NK-92 (cell line): Measurements from ENCODE around the gene CISD3.

Source experiments
- DNase-seq: peaks from one replicate; lab custom pipeline; 2025; ENCODE audit not compliant: unreplicated experiment; lab: John Stamatoyannopoulos, UW

The CISD3 gene

GRCh38 chr17:38742411-38743308, 12.5 kb downstream of the CISD3 start:
- no peak for DNase-seq

GRCh38 chr17:38743556-38744171, 13.5 kb downstream of the CISD3 start:
- no peak for DNase-seq

- DNase-seq = no peak
Observed at GRCh38 chr17:38745545-38745944, 15.4 kb downstream of the CISD3 start.

GRCh38 chr17:38746004-38746848, 16.1 kb downstream of the CISD3 start:
- DNase-seq = no peak

GRCh38 chr17:38746849-38747462, 16.8 kb downstream of the CISD3 start:
- DNase-seq = no peak

GRCh38 chr17:38747463-38748148, 17.5 kb downstream of the CISD3 start:
- no peak for DNase-seq

GRCh38 chr17:38748149-38748891, 18.2 kb downstream of the CISD3 start, which contains the start of gene PCGF2:
Gene PCGF2, minus strand, starts transcription at chr17:38748336. Its CDS starts 7,934 bp downstream, at chr17:38740402.
- DNase-seq = no peak

- DNase-seq = no peak
Observed at GRCh38 chr17:38748892-38749222, 18.7 kb downstream of the CISD3 start.

- DNase-seq = no peak
Observed at GRCh38 chr17:38749223-38750043, 19.3 kb downstream of the CISD3 start.

- no peak for DNase-seq
Observed at GRCh38 chr17:38750044-38750311, 19.8 kb downstream of the CISD3 start.

GRCh38 chr17:38750312-38751121, 20.4 kb downstream of the CISD3 start:
- no peak for DNase-seq

GRCh38 chr17:38751144-38751807, 21.1 kb downstream of the CISD3 start:
- no peak for DNase-seq

GRCh38 chr17:38751808-38752307, 21.7 kb downstream of the CISD3 start:
- no peak for DNase-seq

GRCh38 chr17:38752308-38753070, 22.3 kb downstream of the CISD3 start, which contains the start of gene PSMB3:
Gene PSMB3, plus strand, starts transcription at chr17:38752741. Its CDS starts 86 bp downstream, at chr17:38752827.
- peak; percentile 51 for DNase-seq

GRCh38 chr17:38753071-38753506, 22.9 kb downstream of the CISD3 start:
- no peak for DNase-seq

- no peak for DNase-seq
Observed at GRCh38 chr17:38761612-38762011, 31.5 kb downstream of the CISD3 start.

GRCh38 chr17:38762231-38762630, 32.1 kb downstream of the CISD3 start:
- DNase-seq = no peak
